Measurements from ENCODE around the gene BRSK1. TPM values are rescaled to one million over a fixed set of nuclear protein-coding genes. Genes with fewer than 3 reads are reported as not detected.

Gene BRSK1
- polyA plus RNA-seq, 4 donors = 12.8 to 20.6 (median 15.5) TPM

DNA sequence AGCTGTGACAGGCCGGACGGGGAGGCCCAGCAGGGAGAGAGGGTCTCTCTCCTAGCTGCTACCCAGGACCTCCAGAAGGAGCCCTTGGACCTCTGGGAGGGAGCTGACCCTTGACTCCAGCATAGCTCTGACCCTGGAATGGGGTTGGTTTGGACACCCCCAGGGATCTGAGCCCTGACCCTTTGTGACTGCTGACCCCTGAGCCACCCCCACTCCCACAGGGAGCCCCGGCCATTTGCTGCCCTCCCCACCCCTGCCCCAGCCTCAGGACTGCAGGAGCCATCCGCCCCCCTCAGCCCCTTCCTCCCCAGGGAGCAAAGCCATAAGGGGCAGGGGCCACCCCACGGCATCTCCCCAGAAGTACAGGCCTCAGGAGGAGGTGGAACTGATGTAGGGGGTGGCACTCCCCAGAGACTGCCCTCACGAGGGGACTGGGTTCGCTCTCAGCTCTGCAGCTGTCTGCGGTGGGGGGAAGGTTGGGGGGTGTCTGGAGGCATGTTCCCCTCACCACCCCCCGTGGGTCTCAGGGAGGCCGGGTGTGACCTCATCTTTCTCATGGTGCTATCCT, 63.7 kb downstream of the BRSK1 start:
- no peak for DNase-seq (ENCODE audit: low read depth in 4 of 4, low spot score in 3 of 4)

GRCh38 chr19:55348317-55349034, 64.7 kb downstream of the BRSK1 start:
- no peak for DNase-seq (ENCODE audit: low read depth in 4 of 4, low spot score in 3 of 4)

DNA sequence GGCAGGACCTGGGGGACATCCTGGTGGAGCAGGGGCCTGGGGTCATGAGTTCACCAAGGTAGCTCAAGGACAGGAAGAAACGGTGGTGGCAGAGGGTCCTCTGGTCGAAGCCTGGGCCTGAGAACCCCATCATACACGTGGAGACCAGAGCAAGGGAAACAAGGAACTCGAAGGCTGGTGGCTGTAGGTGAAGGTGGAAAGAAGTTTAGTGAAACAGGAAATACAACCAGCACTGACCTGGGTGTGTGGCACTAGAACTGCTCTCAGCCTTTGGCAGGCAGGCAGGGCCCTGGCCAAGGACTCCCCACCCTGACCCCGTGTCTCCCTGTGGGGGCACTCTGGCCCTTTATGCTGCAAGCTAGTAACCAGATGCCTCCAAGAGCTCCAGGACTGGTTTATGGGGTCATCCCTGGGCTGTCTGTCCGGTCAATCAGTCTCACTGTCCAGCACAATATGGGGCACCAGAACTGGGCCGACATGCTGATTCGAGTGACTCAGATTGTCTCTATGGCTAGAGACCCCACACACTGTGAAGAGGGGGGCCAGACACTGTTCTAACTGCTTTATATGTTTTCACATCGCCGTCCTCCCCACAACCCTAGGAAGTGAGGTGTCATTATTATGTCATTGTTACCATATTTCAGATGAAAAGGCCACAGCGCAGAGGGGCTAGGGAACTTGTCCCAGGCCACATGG, 67.0 kb downstream of the BRSK1 start:
- DNase-seq (ENCODE audit: low read depth in 4 of 4, low spot score in 3 of 4) = no peak

DNA sequence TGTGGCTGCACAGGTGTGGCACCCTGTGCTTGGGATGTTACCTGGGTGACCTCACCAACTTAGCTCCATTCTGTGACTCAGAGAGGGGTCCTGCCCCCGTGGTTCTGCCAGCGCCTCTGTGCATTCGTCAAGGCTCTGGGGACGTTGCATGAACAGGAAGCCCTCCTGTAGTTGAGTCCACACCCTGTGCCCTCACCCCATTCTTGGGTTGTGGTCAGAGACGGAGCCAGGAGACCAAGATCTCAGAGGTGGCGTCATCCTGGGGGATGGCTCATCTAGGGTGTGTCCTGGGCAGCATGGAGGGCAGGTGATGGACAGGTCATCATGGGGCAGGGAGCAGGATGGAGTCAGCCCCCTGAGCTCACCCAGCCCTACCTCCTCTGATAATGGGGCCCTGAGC, 68.2 kb downstream of the BRSK1 start:
- no peak for DNase-seq (ENCODE audit: low read depth in 4 of 4, low spot score in 3 of 4)

- no peak for DNase-seq (ENCODE audit: low read depth in 4 of 4, low spot score in 3 of 4)
Measured at GRCh38 chr19:55352549-55353145, 68.8 kb downstream of the BRSK1 start.

DNA sequence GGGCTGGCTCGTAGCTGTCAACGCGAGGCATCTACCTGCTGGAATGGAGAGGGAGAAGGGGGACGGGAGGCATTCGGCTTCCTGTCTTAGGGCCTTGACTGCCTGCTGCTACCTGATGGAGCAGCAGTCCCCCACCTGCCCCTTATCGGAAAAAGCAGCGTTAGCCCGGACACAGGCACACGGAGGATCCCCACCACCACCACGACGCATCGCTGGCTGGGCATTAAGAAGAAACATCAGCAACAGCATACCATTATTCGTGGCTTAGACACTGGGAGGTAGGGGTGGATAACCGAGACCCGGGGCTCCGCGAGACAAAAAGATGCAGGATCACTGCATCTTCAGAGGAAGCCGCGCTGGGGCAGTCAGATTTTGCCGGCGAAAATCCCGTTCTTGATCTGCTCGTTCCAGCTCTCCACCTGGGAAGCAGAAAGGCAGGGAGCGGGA, 69.6 kb downstream of the BRSK1 start:
- DNase-seq (ENCODE audit: low read depth in 4 of 4, low spot score in 3 of 4) = no peak

DNA sequence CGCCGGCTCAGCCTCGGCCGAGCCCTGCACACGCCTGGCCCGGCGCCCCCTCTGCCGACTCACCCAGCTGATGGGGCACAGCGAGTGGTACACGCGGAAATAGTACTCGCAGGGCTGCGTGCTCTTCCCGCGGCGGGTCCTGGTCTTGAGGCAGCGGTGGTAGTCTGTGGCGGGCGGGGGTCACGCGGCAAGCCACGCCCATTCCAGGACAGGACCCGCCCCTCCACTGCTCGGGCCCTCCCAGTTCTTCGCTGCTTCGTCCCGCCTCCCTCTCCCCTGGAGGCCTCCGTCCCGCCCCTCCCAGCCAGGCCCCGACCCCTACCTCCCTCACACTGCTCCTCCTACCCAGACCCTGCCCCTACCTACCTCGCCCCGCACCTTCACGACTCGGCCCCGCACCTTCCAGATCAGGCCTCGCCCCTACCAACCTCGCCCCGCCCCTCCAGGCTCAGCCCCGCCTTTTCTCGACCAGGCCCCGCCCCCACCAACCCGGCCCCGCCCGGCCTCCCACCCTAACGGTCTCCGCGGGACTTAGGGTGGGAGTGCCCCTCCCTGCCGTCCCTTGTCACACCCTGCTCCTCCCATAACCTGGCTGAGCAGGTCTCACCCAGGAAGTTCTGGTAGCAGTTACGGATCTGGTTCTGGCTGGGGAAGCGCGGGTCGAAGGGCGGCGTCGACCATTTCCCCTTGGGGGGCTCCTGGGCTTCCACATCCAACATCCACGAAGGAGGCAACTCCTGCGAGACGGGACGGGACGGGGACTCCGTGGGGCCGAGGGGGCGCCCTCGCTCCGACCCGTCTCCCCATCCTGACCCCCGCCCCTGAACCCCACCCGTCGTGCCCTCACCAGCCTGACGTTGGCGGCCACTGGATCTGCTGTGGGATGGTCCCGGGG, 70.3 kb downstream of the BRSK1 start:
- no peak for DNase-seq (ENCODE audit: low read depth in 4 of 4, low spot score in 3 of 4)

GRCh38 chr19:55354698-55355212, 71.0 kb downstream of the BRSK1 start, which contains the start of gene COX6B2:
TSS of gene COX6B2 (minus strand) at chr19:55354719. CDS start at chr19:55354521, 198 bp downstream.
- DNase-seq (ENCODE audit: low read depth in 4 of 4, low spot score in 3 of 4) = no peak

DNA sequence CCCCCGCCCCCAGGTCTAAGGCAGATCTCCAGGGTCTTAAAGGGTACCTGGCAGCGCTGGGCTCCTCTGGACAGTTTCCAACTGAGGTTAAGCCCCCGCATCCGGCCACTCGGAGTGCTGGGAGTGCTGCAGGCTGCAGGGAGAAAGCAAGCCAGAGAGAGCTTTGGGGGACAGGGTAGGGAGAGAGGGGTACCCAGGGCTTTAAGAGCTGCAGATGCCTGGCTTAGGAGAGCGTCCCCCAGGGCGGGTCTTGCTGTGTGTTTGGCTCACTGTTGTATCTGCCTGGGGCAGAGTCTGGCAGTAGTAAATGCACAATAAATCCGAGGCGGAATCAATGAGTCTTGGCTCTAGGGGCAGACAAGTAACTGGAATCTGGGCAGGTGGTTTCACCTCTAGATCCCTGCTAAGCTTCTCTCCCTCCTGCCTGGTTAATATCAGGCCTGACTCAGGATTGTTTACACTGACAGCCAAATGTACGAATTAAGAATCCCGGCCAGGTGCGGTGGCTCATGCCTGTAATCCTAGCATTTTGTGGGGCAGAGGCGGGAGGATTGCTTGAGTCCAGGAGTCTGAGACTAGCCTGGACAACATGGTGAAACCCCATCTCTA, 71.5 kb downstream of the BRSK1 start:
- DNase-seq (ENCODE audit: low read depth in 4 of 4, low spot score in 3 of 4) = no peak

GRCh38 chr19:55358493-55358892, 74.7 kb downstream of the BRSK1 start:
- no peak for DNase-seq (ENCODE audit: low read depth in 4 of 4, low spot score in 3 of 4)

DNA sequence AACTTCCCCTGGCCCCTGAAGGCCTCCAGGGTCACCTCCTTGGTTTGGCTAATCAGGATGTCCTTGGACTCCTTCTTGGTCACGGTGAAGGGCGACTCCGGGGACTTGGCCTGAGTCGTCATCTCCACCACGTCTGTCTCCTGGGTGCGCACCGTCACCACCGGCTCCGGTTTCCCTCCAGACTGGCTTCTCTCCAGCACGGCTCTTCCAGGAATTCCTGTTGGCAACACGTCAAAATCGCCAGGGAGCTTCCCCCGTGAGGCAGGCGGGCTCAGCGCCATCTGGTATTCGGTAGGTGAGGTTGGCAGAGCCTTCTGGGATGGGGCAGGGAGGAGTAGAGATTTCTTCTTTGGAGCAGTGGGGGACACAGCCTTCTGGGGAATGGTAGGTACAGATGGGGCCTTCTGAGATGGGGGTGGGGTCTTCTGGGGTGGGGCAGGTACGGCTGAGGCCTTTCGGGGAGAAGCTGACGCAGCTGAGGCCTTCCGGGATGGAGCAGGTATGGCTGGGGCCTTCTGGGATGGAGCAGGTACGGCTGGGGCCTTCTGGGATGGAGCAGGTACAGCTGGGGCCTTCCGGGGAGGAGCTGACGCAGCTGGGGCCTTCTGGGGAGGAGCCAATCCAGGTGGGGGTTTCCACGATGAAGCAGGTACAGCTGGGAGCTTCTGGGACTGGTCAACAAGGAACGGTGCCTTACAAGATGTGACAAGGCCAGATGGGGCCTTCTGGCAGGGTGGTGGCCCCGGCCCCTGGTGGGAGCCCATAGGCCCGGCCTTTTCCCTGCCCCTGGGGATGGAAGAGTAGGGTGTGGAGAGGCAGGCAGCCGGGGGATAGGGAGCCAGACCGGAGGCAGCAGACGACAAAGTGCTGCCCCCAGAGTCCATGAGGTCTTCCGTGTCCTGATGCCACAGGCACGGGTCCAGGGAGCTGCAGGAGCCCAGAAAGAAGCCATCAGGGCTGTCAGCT, 75.4 kb downstream of the BRSK1 start:
- DNase-seq (ENCODE audit: low read depth in 4 of 4, low spot score in 3 of 4) = no peak

DNA sequence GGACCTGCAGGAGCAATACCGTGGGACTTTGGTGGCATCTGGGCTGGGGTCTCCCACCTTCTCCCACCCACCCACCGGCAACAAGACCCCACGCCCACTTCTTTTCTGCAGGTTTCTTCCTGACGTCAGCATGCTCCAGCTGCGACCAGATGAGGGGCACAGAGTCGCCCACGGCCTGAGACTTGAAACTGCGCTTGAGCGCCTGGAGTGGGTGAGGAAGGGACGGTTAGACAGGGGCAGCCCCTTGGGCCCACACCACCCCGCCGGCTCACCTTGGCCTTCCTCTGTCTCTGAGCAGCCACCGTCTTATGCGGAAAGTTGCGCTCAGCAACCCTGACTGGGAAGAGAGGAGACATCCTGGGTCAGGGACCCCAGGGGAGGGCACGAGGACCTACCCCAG, 77.1 kb downstream of the BRSK1 start:
- DNase-seq (ENCODE audit: low read depth in 4 of 4, low spot score in 3 of 4) = no peak

Other genes with a start within 250 kb of the BRSK1 start
- under 1 TPM; 0.39 to 0.72 (median 0.51) TPM for gene GP6, start 245.7 kb upstream of the BRSK1 start, polyA plus RNA-seq (ENCODE audit: insufficient read length in 4 of 4)
- 10 to 100 TPM in 3 of 4 donors, 1 to 10 TPM in 1; 9.2 to 25.8 (median 18.7) TPM for gene RDH13, start 220.8 kb upstream of the BRSK1 start, polyA plus RNA-seq (ENCODE audit: insufficient read length in 4 of 4)
- gene EPS8L1, start 208.1 kb upstream of the BRSK1 start, polyA plus RNA-seq (ENCODE audit: insufficient read length in 4 of 4) = 10 to 100 TPM in 3 of 4 donors, 1 to 10 TPM in 1; 1.5 to 92.9 (median 53.5) TPM
- 100 to 1,000 TPM in 1 of 4 donors, 10 to 100 TPM in 3; 56.8 to 120 (median 69.6) TPM for gene PPP1R12C, start 166.4 kb upstream of the BRSK1 start, polyA plus RNA-seq (ENCODE audit: insufficient read length in 4 of 4)
- 1 to 10 TPM; 4.2 to 9.9 (median 5.7) TPM for gene TNNT1, start 134.8 kb upstream of the BRSK1 start, polyA plus RNA-seq (ENCODE audit: insufficient read length in 4 of 4)
- 1 to 10 TPM in 3 of 4 donors, under 1 TPM in 1; 0.57 to 5.4 (median 4.5) TPM for gene TNNI3, start 126.3 kb upstream of the BRSK1 start, polyA plus RNA-seq (ENCODE audit: insufficient read length in 4 of 4)
- gene DNAAF3, start 117.4 kb upstream of the BRSK1 start, polyA plus RNA-seq (ENCODE audit: insufficient read length in 4 of 4) = 10 to 100 TPM in 1 of 4 donors, 1 to 10 TPM in 3; 2.0 to 10.4 (median 7.7) TPM
- under 1 TPM; 0.09 to 0.52 (median 0.29) TPM for gene SYT5, start 103.7 kb upstream of the BRSK1 start, polyA plus RNA-seq (ENCODE audit: insufficient read length in 4 of 4)
- 1 to 10 TPM in 1 of 4 donors, under 1 TPM in 3; 0.11 to 2.8 (median 0.26) TPM for gene PTPRH, start 74.5 kb upstream of the BRSK1 start, polyA plus RNA-seq (ENCODE audit: insufficient read length in 4 of 4)
- 1 to 10 TPM; 2.1 to 5.7 (median 4.0) TPM for gene TMEM86B, start 55.2 kb upstream of the BRSK1 start, polyA plus RNA-seq (ENCODE audit: insufficient read length in 4 of 4)
- gene PPP6R1, start 25.0 kb upstream of the BRSK1 start, polyA plus RNA-seq (ENCODE audit: insufficient read length in 4 of 4) = 10 to 100 TPM; 30.0 to 58.5 (median 41.8) TPM
- gene HSPBP1, start 3.9 kb upstream of the BRSK1 start, polyA plus RNA-seq (ENCODE audit: insufficient read length in 4 of 4) = 10 to 100 TPM; 20.7 to 46.5 (median 25.4) TPM
- 1 to 10 TPM in 2 of 4 donors, under 1 TPM in 2; 0.80 to 2.0 (median 1.0) TPM for gene TMEM150B, start 41.3 kb downstream of the BRSK1 start, polyA plus RNA-seq (ENCODE audit: insufficient read length in 4 of 4)
- gene KMT5C, start 55.9 kb downstream of the BRSK1 start, polyA plus RNA-seq (ENCODE audit: insufficient read length in 4 of 4) = 10 to 100 TPM; 13.3 to 33.5 (median 17.0) TPM
- 1 to 10 TPM in 2 of 4 donors, under 1 TPM in 2; 0.49 to 1.5 (median 0.83) TPM for gene COX6B2, start 70.7 kb downstream of the BRSK1 start, polyA plus RNA-seq (ENCODE audit: insufficient read length in 4 of 4)
- gene GARIN5B, start 79.3 kb downstream of the BRSK1 start, polyA plus RNA-seq (ENCODE audit: insufficient read length in 4 of 4) = under 1 TPM; 0.13 to 0.31 (median 0.17) TPM
- gene IL11, start 86.5 kb downstream of the BRSK1 start, polyA plus RNA-seq (ENCODE audit: insufficient read length in 4 of 4) = 1 to 10 TPM in 2 of 4 donors, under 1 TPM in 2; 0.79 to 1.7 (median 1.1) TPM
- under 1 TPM in 2 of 4 donors, not detected in 2; 0.72 to 0.76 TPM for gene TMEM190, start 92.8 kb downstream of the BRSK1 start, polyA plus RNA-seq (ENCODE audit: insufficient read length in 4 of 4)
- gene TMEM238, start 100.3 kb downstream of the BRSK1 start, polyA plus RNA-seq (ENCODE audit: insufficient read length in 4 of 4) = 1 to 10 TPM in 1 of 4 donors, under 1 TPM in 3; 0.31 to 2.2 (median 0.49) TPM
- 1,000 to 10,000 TPM in 2 of 4 donors, 100 to 1,000 TPM in 2; 965 to 1,435 (median 1,000) TPM for gene RPL28, start 101.9 kb downstream of the BRSK1 start, polyA plus RNA-seq (ENCODE audit: insufficient read length in 4 of 4)
- gene UBE2S, start 123.8 kb downstream of the BRSK1 start, polyA plus RNA-seq (ENCODE audit: insufficient read length in 4 of 4) = 10 to 100 TPM; 42.3 to 56.0 (median 48.8) TPM
- gene SHISA7, start 159.3 kb downstream of the BRSK1 start, polyA plus RNA-seq (ENCODE audit: insufficient read length in 4 of 4) = under 1 TPM; 0.13 to 0.33 (median 0.22) TPM
- gene ISOC2, start 177.6 kb downstream of the BRSK1 start, polyA plus RNA-seq (ENCODE audit: insufficient read length in 4 of 4) = 10 to 100 TPM; 30.2 to 52.6 (median 33.0) TPM
- not detected for gene C19orf85, start 180.8 kb downstream of the BRSK1 start, polyA plus RNA-seq (ENCODE audit: insufficient read length in 4 of 4)
- 1 to 10 TPM; 2.1 to 5.3 (median 3.2) TPM for gene ZNF628, start 192.6 kb downstream of the BRSK1 start, polyA plus RNA-seq (ENCODE audit: insufficient read length in 4 of 4)
- gene NAT14, start 201.2 kb downstream of the BRSK1 start, polyA plus RNA-seq (ENCODE audit: insufficient read length in 4 of 4) = 10 to 100 TPM; 31.4 to 56.7 (median 46.4) TPM
- gene SSC5D, start 204.4 kb downstream of the BRSK1 start, polyA plus RNA-seq (ENCODE audit: insufficient read length in 4 of 4) = 1 to 10 TPM; 1.9 to 7.0 (median 3.1) TPM